DMS 273 (cell line): Measurements from ENCODE around the gene PRR14.
A peak's percentile ranks its signal among the peaks of the same experiment; 100 is the strongest.
"Not testable (repeated sequence)": the region's sequence is repeated elsewhere in the genome, so short reads cannot be mapped to it uniquely, and the experiment has no call there.

ENCODE experiments used
- DNase-seq: peaks from one replicate; lab custom pipeline; 2025; ENCODE audit not compliant: unreplicated experiment; lab: John Stamatoyannopoulos, UW

The PRR14 gene

DNA sequence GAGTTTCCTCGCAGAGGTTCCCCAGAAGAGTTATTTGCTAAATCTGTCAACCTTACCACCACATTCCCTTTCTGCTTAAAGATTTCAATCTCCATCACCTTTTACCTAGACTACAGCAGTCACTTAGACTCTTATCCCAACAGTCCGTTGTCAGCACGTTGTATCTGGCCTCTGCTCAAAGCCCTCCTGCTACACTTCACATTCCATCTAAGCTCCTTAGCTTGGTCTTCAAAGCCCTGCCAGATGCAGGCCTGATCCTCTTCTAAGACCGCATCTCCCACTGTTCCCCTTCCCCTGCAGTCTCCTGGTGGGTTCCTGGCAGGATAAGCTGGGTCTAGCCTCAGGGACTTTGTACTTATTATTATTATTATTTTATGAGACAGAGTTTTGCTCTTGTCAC lies 37.9 kb downstream of the PRR14 start:
- DNase-seq = no peak

DNA sequence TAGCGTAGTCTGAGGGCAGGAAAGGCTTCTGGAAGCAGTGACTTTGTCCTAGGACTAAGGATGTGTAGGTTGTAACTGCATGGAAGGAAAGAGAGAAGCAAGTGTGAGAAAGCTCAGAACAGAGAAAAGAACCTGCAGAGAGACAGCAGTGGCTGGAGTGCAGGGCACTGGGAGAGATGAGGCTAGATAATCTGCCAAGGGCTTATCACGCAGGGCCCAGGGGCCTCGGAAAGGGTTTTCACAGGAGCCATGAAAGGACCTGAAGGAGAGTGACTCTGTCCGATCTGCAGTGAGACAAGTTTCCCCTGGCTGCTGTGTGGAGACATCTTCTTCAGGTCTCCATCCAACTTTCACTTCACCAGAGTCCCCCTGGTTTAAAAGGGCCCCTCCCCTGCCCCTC lies 41.1 kb downstream of the PRR14 start:
- DNase-seq = no peak

DNA sequence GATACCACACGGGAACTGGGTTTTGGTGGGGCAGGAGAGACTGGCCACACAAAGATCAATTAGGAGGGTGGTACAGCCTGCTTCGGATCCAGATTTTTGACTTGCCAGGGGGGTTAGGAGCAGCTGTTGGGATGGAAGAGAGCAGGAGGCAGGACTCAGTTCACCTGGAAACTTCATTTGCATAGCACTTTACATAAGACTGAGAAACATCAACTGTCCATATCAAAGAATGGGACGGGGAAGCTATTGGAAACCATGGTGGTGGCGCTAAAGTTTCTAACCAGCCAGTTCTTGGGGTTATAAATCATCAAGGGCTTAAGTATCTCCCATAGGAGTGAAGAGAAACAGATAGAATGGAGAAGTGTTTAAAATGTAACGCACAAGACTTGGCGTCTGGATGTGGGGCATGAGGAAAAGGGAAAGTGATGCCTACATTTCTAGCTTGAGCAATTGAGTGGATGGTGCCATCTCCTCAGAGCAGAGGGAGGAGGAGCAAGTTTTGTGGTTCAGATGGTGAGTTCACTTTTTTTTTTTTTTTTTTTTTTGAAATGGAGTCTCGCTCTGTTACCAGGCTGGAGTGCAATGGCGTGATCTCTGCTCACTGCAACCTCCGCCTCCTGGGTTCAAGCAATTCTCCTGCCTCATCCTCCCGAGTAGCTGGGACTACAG lies 41.8 kb downstream of the PRR14 start:
- no peak for DNase-seq

DNA sequence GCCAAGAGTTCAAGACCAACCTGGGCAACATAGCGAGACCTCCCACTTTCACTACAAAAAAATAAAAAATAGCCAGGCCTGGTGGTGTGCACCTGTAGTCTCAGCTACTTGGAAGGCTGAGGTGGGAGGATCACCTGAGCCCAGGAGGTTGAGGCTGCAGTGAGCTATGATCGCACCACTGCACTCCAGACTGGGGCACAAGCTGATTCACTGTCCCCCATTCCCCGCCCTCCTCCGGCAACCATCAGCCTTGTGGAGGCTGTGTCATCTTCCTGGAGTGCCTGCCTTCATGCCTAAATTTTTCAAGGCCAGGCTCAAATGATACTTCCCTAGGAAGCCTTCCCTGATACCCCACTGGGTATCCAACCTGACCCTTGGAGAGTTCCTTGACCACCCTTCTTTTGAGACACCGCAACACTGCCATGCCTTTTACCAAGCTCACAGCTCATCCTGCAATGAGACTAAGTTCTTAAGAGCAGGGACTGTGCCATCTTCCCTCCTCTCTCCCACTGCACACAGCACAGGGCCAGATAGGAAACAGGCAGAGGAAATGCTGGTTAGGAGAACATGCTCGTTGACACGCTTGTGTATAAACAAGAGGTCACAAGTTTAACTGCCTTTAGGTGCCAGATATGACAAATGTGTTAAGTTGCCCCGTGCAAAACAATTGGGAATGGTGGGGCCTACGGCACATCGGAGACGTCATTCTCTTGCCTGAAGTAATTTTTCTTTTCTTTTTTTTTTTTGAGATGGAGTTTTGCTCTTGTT lies 44.4 kb downstream of the PRR14 start:
- no peak for DNase-seq

DNA sequence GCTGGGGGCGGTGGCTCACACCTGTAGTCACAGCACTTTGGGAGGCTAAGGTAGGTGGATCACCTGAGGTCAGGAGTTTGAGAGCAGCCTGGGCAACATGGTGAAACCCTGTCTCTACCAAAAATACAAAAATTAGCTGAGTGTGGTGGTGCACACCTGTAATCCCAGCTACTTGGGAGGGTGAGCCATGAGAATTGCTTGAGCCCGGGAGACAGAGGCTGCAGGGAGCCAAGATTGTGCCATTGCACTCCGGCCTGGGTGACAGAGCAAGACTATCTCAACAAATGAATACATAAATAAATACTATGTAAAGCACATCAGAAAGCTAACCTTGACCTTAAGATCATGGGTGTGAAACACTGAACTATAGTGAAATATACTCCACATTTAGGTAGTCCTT lies 45.9 kb downstream of the PRR14 start:
- not testable (repeated sequence) for DNase-seq

DNA sequence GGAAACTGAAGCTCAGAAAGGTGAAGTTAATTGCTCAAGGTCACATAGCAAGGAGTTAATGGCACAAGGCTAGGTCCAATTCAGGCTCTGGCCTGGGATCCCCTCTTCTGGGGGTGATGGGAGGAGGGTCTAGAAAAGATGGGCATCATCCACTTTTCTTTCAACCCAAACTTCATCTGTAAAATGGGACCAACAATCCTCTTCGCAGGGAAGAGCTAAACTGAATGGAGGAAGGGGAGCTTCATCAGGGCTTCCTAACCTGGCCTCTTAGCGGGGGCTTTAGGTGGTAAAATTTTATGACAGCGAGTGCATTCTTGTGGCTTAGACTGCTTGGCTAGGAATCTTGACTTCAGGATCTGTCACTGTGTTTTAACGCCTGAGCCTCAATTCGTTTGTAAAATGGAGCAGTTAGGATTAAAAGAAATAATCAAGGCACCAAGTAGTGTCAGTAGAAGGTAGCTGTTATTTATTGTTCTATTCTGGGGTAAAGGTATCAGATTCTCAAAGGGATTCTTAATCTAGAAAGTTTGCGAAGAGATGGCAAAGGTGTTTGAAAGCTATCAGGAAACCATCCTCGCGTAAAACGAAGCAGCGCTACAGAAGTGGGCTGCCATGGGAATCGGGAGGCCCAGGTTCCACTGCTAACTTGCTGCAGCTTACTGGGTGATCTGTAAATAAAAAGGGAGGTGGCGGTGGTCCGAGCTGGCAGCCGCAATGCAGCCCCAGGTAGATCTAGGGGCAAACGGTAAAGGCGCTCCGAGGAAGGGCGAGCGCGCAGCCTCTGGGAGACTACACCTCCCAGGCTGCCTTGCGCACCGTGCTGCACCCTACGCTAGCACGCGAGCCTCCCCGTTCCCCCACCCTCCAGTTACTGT lies 46.7 kb downstream of the PRR14 start:
- peak; percentile 99 for DNase-seq

DNA sequence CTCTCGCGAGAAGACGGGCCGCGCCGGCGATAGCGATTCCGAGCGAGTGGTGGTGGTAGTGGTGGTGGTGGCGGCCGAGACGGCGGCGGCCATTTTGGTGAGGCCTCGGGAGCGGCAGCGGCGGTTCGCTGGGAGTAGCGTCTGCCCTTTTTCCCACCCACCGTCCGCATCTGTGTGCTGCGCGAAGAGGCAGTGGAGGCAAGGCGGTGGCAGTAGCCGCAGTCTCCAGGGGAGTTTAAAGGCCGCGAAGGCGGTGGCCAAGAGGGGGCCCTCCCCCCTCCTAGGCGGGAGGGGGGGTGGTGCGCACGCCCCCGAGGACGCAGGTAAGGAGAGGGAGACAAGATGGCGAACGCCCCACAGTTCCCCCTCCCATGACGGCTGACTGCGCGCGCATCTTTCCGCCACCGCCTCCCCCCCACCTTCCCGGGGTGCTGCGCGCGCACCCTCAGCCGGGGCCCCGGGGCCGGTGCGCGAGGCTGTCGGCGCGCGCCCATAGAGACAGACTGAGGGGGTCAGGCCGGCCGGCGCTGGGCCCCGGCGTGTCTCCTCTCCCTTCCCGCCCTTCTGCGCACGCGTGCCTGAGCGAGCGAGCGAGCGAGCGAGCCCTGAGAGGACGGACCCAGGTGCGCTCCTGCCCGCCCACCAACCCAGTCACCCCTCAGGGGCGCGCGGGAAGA lies 47.5 kb downstream of the PRR14 start:
- peak; percentile 97 for DNase-seq

DNA sequence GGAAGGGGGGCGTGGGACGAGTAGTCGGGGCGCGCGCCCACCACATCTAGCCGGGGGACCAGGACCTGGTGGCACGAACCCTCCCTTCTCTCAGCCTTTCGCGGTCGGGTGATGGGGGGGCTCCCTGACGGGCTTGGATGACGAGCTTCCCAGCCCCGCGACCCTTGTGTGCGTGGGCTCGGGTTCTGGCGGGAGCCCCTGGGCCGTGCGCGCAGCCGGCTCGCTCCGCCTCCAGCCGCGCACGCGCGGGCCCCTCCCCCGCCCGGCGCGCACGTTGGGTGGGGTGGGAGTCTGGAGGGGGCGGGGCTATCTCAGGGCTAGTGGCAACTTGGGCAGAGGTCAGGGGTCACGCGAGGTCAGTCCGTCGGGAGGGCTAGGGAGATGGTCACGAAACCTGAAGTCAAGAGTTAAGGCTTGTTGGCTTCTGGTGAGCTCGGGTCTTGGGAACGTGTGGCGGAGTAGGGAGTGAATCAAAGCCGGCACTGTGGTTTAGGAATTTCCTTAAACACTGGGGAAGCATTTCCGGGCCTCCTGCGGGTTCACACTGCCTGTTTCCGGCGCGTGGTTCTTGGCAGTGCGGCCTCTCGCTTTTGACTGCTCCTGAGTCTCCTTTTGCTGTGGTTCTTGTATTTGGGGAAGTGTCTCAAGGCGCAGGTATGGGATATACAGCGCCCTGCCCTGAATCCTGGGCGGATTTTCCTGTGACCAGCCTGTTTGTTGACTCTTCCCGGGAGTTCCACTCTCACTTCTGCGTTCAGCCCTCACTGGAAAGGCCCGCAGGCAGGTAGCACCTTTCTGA lies 48.3 kb downstream of the PRR14 start, which contains the start of gene SRCAP:
TSS of gene SRCAP (plus strand) at position 356 of the 799 bp plus-strand sequence. CDS start 1,654 bp downstream, outside the sequence.
- peak; percentile 93 for DNase-seq

DNA sequence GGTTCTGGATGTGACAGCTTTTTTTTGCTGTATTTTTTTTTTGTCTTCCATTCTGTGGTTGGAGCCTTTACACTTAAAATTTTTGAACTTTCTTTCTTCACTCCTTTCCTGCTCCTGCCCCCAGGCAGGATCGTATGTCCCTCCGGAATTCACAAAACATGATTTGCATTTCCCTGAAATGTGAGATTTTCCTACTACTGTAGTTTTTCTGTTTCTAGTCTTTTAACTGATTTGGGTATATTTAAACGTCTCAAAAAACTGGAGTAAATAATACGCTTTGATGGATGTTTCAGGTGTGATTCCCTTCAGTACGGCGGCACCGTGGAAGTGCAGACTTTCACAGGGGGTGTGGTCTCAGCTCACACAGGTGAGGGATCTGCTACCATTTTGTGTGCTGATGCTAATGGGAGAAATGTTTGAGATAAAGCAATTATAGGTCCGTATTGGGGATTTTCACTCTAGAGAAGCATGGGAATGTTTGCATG lies 48.9 kb downstream of the PRR14 start:
- DNase-seq = no peak

DNA sequence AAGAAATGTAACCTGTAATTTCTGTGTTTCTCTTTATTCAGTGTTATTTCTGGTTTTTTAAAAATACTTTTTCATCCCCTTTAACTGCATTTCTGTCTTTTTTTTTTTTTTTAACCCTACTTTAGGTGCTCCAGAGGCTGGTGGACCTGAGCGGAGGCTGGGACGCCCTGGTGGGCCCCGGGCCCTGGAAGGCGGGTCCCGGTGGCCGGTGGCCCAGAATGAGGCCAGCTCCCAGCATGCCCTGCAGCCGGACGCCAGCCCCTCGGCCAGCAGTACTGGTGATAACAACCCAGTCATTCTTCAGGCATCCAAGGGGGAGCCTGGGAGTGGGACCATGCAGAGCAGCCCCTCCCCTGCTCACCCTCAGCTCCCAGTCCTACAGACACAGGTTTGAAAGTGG lies 49.7 kb downstream of the PRR14 start:
- no peak for DNase-seq

DNA sequence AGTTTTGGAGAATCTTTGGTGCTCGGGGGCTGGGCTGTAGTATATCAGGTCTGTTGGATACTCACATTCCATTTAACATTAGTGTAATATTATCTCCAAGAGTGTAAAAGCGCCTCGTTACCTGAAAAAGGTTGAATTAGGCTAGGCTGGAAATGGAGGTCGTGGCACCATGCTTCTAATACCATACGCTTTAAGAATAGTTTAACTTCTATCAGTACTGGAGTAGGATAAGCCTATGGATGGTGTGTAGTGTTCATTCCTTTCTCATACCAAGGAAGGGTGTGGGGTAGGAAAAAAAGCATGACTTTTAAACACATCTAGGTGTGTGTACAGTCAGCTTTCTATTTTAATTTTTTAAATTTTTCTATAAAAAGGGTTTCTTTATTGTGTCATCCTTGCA lies 50.2 kb downstream of the PRR14 start:
- DNase-seq = no peak

DNA sequence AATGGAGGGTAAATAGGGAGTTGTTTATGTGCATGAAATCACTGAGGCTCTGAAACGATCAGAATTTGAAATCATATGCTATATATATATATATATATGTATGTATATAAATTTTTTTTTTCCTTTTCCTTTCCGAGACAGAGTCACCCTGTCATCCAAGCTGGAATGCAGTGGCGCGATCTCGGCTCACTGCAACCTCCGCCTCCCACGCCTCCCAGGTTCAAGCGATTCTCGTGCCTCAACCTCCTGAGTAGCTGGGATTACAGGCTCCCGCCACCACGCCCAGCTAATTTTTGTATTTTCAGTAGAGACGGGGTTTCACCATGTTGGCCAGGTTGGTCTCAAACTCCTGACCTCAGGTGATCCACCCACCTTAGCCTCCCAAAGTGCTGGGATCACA lies 52.3 kb downstream of the PRR14 start:
- not testable (repeated sequence) for DNase-seq

DNA sequence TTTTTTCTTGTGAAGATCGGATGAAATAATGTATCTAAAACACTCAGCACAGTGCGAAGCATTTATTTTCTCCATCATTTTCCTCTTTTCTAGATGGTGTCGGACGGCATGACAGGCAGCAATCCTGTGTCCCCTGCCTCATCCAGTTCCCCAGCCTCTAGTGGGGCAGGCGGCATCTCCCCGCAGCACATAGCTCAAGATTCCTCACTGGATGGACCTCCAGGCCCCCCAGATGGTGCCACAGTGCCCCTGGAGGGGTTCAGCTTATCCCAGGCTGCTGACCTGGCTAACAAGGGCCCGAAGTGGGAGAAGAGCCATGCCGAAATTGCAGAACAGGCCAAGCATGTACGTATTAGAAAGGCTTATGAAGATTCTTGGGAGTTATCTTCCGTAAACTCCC lies 53.2 kb downstream of the PRR14 start:
- DNase-seq = no peak
